Stimulated activated naive B cell treated with anti-CD40 and anti-IgM and Interleukin-4, amounts not matched to agents 10 μg/mL and 1 μg/mL and 100 μg/mL, for 72 hours (primary cell): ENCODE measurements around the gene S100A12.
"Not testable (repeated sequence)": the region's sequence is repeated elsewhere in the genome, so short reads cannot be mapped to it uniquely, and the experiment has no call there.

ENCODE experiments used
- ATAC-seq, 2 donors: fragments of 150-1000 bp; cut with Tn5 transposase; replicated peaks; 2 replicates each; pipeline ENCODE4 v1.10.0; 2021; ENCODE audit warnings: moderate library complexity in 1 of 2
- DNase-seq: peaks from one replicate; pipeline ENCODE4 v3.0.0; 2021
- H3K27ac Mint-ChIP-seq: one replicate; pipeline ENCODE4 v1.8.0; 2022; ENCODE audit warnings: mild to moderate bottlenecking, mixed read lengths
- H3K27me3 Mint-ChIP-seq, 2 donors: one replicate each; pipeline ENCODE4 v1.8.0; 2022; ENCODE audit warnings: mixed read lengths in 2 of 2
- H3K36me3 Mint-ChIP-seq, 2 donors: one replicate each; pipeline ENCODE4 v1.8.0; 2022; ENCODE audit warnings: mixed read lengths in 2 of 2, mild to moderate bottlenecking in 1 of 2
- H3K4me1 Mint-ChIP-seq, 2 donors: one replicate each; pipeline ENCODE4 v1.8.0; 2022; ENCODE audit warnings: mixed read lengths in 2 of 2, mild to moderate bottlenecking in 1 of 2
- H3K4me3 Mint-ChIP-seq, 2 donors: one replicate each; pipeline ENCODE4 v1.8.0; 2022; ENCODE audit warnings: mild to moderate bottlenecking in 2 of 2, mixed read lengths in 2 of 2, moderate library complexity in 1 of 2
- H3K9me3 Mint-ChIP-seq, 2 donors: one replicate each; pipeline ENCODE4 v1.8.0; 2022; ENCODE audit warnings: mixed read lengths in 2 of 2, mild to moderate bottlenecking in 1 of 2

S100A12 gene

GRCh38 chr1:153347049-153347448 lies 28.4 kb downstream of the S100A12 start:
- Mint-ChIP-seq H3K27me3 (peaks cover 72 to 79% of the 10 kb centered on the region in 2 donors), H3K4me1 (peaks cover 27 to 34% of the 10 kb centered on the region in 2 donors)
- H3K36me3 Mint-ChIP-seq, ATAC-seq, H3K9me3 Mint-ChIP-seq, H3K4me3 Mint-ChIP-seq, H3K27ac Mint-ChIP-seq, DNase-seq: not testable (repeated sequence)

- ATAC-seq = peak; percentile 74 to 77
- no peaks in the 10 kb centered on the region for H3K36me3 Mint-ChIP-seq
Measured at GRCh38 chr1:153346077-153346723, 29.2 kb downstream of the S100A12 start.

GRCh38 chr1:153345187-153346076 lies 30.0 kb downstream of the S100A12 start:
- peak; percentile 37 for DNase-seq
- no peaks in the 10 kb centered on the region for H3K9me3 Mint-ChIP-seq

More at GRCh38 chr1:153346077-153346723, 29.2 kb downstream of the S100A12 start:
- Mint-ChIP-seq H3K4me3 (peak overlapping the region; percentile 5 to 19), H3K27ac (peak overlapping the region; percentile 11), H3K9me3 (no peaks in the 10 kb centered on the region), H3K27me3 (peaks cover 80 to 85% of the 10 kb centered on the region in 2 donors), H3K4me1 (peaks cover 27 to 34% of the 10 kb centered on the region in 2 donors)
- no peak for DNase-seq

GRCh38 chr1:153344718-153345025 lies 30.7 kb downstream of the S100A12 start:
- H3K4me1 Mint-ChIP-seq = peaks cover 27 to 34% of the 10 kb centered on the region in 2 donors

More at GRCh38 chr1:153345187-153346076, 30.0 kb downstream of the S100A12 start:
- peaks cover 27 to 34% of the 10 kb centered on the region in 2 donors for H3K4me1 Mint-ChIP-seq
- H3K36me3 Mint-ChIP-seq = no peaks in the 10 kb centered on the region
- ATAC-seq = peak; percentile 71 to 81
- H3K27me3 Mint-ChIP-seq = peaks cover 85 to 91% of the 10 kb centered on the region in 2 donors
- H3K4me3 Mint-ChIP-seq = peak overlapping the region; percentile 5 to 19
- no peak overlapping the region for H3K27ac Mint-ChIP-seq

GRCh38 chr1:153343811-153344717 lies 31.4 kb downstream of the S100A12 start:
- Mint-ChIP-seq H3K27me3 (peaks cover 75 to 79% of the 10 kb centered on the region in 2 donors), H3K9me3 (no peaks in the 10 kb centered on the region), H3K36me3 (no peaks in the 10 kb centered on the region), H3K4me3 (no peak overlapping the region), H3K4me1 (peaks cover 27 to 35% of the 10 kb centered on the region in 2 donors), H3K27ac (no peak overlapping the region)
- ATAC-seq = no peak
- DNase-seq = no peak

More at GRCh38 chr1:153344718-153345025, 30.7 kb downstream of the S100A12 start:
- no peaks in the 10 kb centered on the region for H3K36me3 Mint-ChIP-seq
- H3K27me3 Mint-ChIP-seq = peaks cover 79 to 85% of the 10 kb centered on the region in 2 donors
- H3K9me3 Mint-ChIP-seq = no peaks in the 10 kb centered on the region
- no peak overlapping the region for H3K27ac Mint-ChIP-seq
- DNase-seq (no peak), ATAC-seq (no peak)
- no peak overlapping the region for H3K4me3 Mint-ChIP-seq

- no peaks in the 10 kb centered on the region for H3K36me3 Mint-ChIP-seq
- H3K27me3 Mint-ChIP-seq = peaks cover 75 to 78% of the 10 kb centered on the region in 2 donors
- H3K27ac Mint-ChIP-seq = no peak overlapping the region
- ATAC-seq (no peak), DNase-seq (no peak)
- peaks cover 27 to 35% of the 10 kb centered on the region in 2 donors for H3K4me1 Mint-ChIP-seq
- H3K4me3 Mint-ChIP-seq = no peak overlapping the region
- no peaks in the 10 kb centered on the region for H3K9me3 Mint-ChIP-seq
Measured at GRCh38 chr1:153343040-153343681, 32.3 kb downstream of the S100A12 start.

GRCh38 chr1:153342178-153342577 lies 33.2 kb downstream of the S100A12 start:
- H3K27ac Mint-ChIP-seq = no peak overlapping the region
- H3K27me3 Mint-ChIP-seq = peaks cover 72 to 78% of the 10 kb centered on the region in 2 donors
- no peak for DNase-seq
- no peak overlapping the region for H3K4me3 Mint-ChIP-seq
- peaks cover 27 to 35% of the 10 kb centered on the region in 2 donors for H3K4me1 Mint-ChIP-seq
- no peaks in the 10 kb centered on the region for H3K36me3 Mint-ChIP-seq
- H3K9me3 Mint-ChIP-seq = no peaks in the 10 kb centered on the region
- ATAC-seq = no peak

GRCh38 chr1:153341431-153341934 lies 33.9 kb downstream of the S100A12 start:
- Mint-ChIP-seq H3K27me3 (peaks cover 65 to 78% of the 10 kb centered on the region in 2 donors), H3K36me3 (no peaks in the 10 kb centered on the region), H3K27ac (no peak overlapping the region), H3K9me3 (no peaks in the 10 kb centered on the region), H3K4me3 (no peak overlapping the region), H3K4me1 (peaks cover 22 to 35% of the 10 kb centered on the region in 2 donors)
- ATAC-seq (no peak), DNase-seq (no peak)

- H3K36me3 Mint-ChIP-seq = no peaks in the 10 kb centered on the region
- no peak overlapping the region for H3K27ac Mint-ChIP-seq
- no peak overlapping the region for H3K4me3 Mint-ChIP-seq
- ATAC-seq (no peak), DNase-seq (no peak)
- no peaks in the 10 kb centered on the region for H3K9me3 Mint-ChIP-seq
- peaks cover 57 to 74% of the 10 kb centered on the region in 2 donors for H3K27me3 Mint-ChIP-seq
- H3K4me1 Mint-ChIP-seq = peaks cover 11 to 23% of the 10 kb centered on the region in 2 donors
Measured at GRCh38 chr1:153340356-153340755, 35.1 kb downstream of the S100A12 start.

GRCh38 chr1:153339802-153340201 lies 35.6 kb downstream of the S100A12 start:
- no peak for ATAC-seq
- Mint-ChIP-seq H3K27me3 (peaks cover 56 to 69% of the 10 kb centered on the region in 2 donors), H3K9me3 (no peaks in the 10 kb centered on the region), H3K4me3 (no peak overlapping the region), H3K27ac (no peak overlapping the region), H3K4me1 (peaks cover 8 to 19% of the 10 kb centered on the region in 2 donors), H3K36me3 (no peaks in the 10 kb centered on the region)
- DNase-seq = no peak

- ATAC-seq (no peak), DNase-seq (no peak)
- Mint-ChIP-seq H3K36me3 (no peaks in the 10 kb centered on the region), H3K4me3 (no peak overlapping the region), H3K4me1 (peaks cover 0 to 5% of the 10 kb centered on the region in 2 donors), H3K9me3 (peaks cover 1 to 3% of the 10 kb centered on the region in 2 donors), H3K27me3 (peaks cover 51 to 53% of the 10 kb centered on the region in 2 donors), H3K27ac (no peak overlapping the region)
Measured at GRCh38 chr1:153337980-153338853, 37.2 kb downstream of the S100A12 start.

- Mint-ChIP-seq H3K27ac (no peak overlapping the region), H3K4me1 (peaks cover 0 to 3% of the 10 kb centered on the region in 2 donors), H3K27me3 (peaks cover 39 to 42% of the 10 kb centered on the region in 2 donors), H3K9me3 (peaks cover 8 to 9% of the 10 kb centered on the region in 2 donors), H3K36me3 (no peaks in the 10 kb centered on the region), H3K4me3 (no peak overlapping the region)
- no peak for DNase-seq
- ATAC-seq = no peak
Measured at GRCh38 chr1:153336650-153337049, 38.8 kb downstream of the S100A12 start.
